ENCODE data around the gene TMEM119. TPM values are rescaled to one million over a fixed set of nuclear protein-coding genes. Genes with fewer than 3 reads are reported as not detected.

The TMEM119 gene
- total RNA-seq, 4 donors from 2014 or later: 0.24 to 10.9 (median 6.3) TPM

DNA sequence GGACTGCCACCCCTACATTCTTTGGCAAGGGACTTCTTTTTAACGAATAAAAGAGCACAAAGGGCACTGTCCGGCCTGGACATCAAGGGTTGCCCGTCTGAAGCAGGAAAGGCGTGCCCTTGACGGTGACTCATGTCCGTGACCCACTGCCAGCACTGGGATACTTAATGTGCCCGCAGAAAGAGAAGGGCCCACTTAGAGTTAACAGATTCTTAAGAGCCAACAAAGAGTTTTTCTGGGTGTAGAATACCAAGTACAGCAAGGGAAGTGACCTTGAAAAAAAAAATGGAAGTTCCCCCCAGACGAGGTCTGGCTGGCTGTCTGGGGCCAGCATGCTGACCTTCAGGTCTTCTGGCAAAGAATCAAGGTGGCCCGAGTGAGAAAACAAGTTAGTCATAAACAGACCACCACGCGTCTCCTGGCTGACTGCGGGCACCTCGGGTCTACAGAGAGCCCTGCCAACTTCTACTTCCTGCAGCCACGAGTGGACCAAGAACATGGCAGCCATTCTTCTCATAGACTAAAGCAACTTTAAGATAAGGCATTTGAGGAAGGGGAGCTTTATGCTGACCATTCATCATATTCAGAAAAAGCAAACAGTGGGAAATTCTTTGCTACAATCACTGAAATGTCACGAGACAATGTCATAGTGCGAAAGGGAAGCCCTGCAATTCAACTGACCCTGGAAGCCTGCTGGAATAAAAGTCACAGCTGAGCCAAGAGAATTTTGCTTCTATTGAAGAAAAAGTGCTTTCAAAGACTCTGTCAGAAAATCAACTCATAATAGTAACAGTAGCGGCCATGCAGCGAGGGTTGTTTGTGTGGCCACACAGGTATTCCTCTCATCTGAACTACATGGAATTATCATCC is 46.3 kb upstream of the TMEM119 start:
- Histone ChIP-seq H3K4me3 (no peak overlapping the region), H3K4me1 (peaks cover 15% of the 10 kb centered on the region), H3K27ac (peak overlapping the region; percentile 53), H3K36me3 (peaks cover 40% of the 10 kb centered on the region), H3K9me3 (no peaks in the 10 kb centered on the region), H3K27me3 (no peaks in the 10 kb centered on the region)
- WGBS: 65% methylated on average over 18 of the region's 18 CpGs
- TF ChIP-seq POLR2AphosphoS5 (IDR thresholded peaks at IDR 0.05) (peak in 1 of 3 donors; percentile 6), POLR2A (IDR thresholded peaks at IDR 0.05) (no peak)
- peak; percentile 53 to 78 for DNase-seq (ENCODE audit: low spot score in 2 of 2)

DNA sequence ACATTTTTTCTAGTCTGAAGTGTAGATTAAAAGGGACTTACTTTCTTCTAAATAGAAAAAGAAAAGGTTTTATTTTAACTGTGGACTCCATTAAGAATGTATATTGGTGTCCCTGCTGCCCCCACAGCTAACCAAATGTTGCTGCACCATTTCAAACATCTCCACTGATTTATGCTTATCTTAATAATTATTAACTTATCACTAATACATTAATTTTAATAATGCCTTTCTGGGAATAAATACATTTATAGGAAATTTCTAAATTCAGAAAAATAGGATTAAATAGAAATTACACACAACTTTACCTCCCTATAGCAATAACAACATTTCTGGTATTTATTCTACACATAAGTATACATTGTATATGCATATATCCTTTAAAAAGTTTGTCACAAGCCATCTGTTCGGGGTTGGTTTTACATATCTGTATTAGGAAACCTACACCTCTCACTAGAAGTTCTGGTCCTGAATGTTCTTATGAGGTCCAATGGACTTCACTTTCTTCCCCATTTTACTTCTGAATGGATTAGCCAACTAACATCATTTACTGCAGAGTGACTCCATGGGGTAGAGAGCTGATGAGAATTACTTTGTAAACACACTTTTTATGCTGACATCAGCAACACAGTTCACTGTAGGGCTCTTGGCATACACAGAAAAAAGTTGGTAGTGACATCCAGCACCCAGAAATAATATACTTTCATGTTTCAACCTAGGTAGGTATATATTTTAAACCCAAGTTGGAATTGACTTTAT is 45.2 kb upstream of the TMEM119 start:
- WGBS: 93% methylated on average over 1 of the region's 1 CpG
- H3K4me3 ChIP-seq: no peak overlapping the region
- no peaks in the 10 kb centered on the region for H3K9me3 ChIP-seq
- peaks cover 29% of the 10 kb centered on the region for H3K36me3 ChIP-seq
- no peak overlapping the region for H3K27ac ChIP-seq
- no peak for DNase-seq (ENCODE audit: low spot score in 2 of 2)
- H3K27me3 ChIP-seq: no peaks in the 10 kb centered on the region
- H3K4me1 ChIP-seq: peaks cover 26% of the 10 kb centered on the region
- TF ChIP-seq POLR2A (IDR thresholded peaks at IDR 0.05) (no peak), EP300 (IDR thresholded peaks at IDR 0.05) (no peak), POLR2AphosphoS5 (IDR thresholded peaks at IDR 0.05) (no peak), CTCF (IDR thresholded peaks at IDR 0.05) (no peak)

GRCh38 chr12:108642269-108642870 is 44.5 kb upstream of the TMEM119 start:
- Histone ChIP-seq H3K9me3 (no peaks in the 10 kb centered on the region), H3K27ac (no peak overlapping the region), H3K4me3 (no peak overlapping the region), H3K27me3 (no peaks in the 10 kb centered on the region), H3K36me3 (peaks cover 22% of the 10 kb centered on the region), H3K4me1 (peaks cover 31% of the 10 kb centered on the region)
- TF ChIP-seq EP300 (IDR thresholded peaks at IDR 0.05) (no peak), CTCF (IDR thresholded peaks at IDR 0.05) (no peak), POLR2A (IDR thresholded peaks at IDR 0.05) (no peak), POLR2AphosphoS5 (IDR thresholded peaks at IDR 0.05) (no peak)
- DNase-seq (ENCODE audit: low spot score in 2 of 2): peak; percentile 35 to 52
- WGBS: 81% methylated on average over 16 of the region's 16 CpGs

DNA sequence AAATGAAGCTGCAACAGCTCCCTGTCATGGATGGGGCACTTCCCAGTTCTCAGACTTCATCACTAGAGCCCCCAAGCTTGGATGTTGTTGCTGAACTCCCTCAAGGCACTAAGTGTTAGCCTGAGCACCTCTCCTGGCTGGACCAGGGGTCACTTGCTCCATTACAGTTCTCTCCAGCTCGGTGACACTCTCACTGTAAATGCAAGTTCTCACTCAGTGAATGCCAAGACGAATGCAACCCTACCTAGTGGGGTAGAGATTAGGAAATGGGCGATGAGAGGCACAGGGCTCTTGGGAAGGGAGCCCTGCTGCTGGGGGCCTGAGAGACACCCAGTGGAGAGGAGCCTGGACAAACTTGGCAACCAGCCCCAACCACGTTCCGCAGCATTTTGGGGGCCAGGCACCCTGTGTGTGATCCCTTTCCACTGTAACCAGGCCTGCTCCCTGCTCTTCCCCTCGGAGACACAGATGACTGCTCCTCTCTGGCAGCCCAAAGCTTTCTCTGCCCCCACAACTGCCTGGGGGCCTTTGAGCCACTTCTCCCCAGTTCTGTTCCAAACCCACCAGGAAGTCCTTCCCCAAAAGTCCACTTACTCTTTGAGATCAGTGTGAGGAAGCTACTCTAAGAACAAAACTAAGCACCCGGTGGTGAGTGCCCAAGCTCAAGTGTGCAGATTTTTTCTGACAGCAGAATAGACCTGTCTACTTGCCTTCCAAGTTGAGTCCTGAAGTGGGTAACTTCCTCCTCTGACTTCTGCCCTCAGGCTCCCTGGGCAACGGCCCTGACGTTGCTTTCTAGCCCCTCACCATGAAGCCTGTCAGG is 43.8 kb upstream of the TMEM119 start:
- Histone ChIP-seq H3K4me1 (peaks cover 32% of the 10 kb centered on the region), H3K4me3 (no peak overlapping the region), H3K9me3 (no peaks in the 10 kb centered on the region), H3K36me3 (peaks cover 15% of the 10 kb centered on the region), H3K27me3 (no peaks in the 10 kb centered on the region), H3K27ac (no peak overlapping the region)
- TF ChIP-seq POLR2A (IDR thresholded peaks at IDR 0.05): no peak
- TF ChIP-seq POLR2AphosphoS5 (IDR thresholded peaks at IDR 0.05): no peak
- no peak for TF ChIP-seq CTCF (IDR thresholded peaks at IDR 0.05)
- no peak for TF ChIP-seq EP300 (IDR thresholded peaks at IDR 0.05)
- WGBS: 54% methylated on average over 9 of the region's 9 CpGs
- peak; percentile 59 to 68 for DNase-seq (ENCODE audit: low spot score in 2 of 2)

DNA sequence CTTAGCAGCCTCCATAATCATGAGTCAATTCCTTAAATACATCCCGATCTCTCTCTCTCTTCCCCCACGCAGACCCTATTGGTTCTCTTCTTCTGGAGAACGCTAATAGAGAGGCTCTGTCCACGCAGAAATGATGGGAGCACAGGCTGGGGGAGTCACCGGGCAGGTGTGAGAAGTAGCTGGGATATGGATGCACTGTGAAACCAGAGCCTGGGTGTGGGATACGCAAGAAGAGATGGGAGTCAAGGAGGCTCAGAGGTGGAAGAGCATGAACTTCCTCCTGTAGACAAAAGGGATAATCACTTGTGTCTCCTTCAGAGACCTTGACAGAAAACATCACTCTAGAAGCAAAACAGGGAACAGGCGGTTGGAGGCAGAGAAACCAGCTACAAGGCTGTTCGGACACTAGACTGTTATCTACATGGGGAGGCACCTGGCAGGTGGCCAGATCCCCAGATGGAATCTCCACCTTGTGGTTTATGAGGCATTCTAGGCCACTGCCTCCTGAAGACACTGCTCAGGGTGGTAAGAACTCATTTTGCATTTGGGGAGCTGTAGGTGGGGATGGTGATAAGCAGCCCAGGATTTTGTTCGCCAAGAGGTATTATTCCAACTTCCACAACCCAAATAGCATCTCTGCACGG is 43.0 kb upstream of the TMEM119 start:
- Histone ChIP-seq H3K27ac (no peak overlapping the region), H3K36me3 (peaks cover 7% of the 10 kb centered on the region), H3K9me3 (no peaks in the 10 kb centered on the region), H3K4me3 (no peak overlapping the region), H3K4me1 (peaks cover 33% of the 10 kb centered on the region), H3K27me3 (no peaks in the 10 kb centered on the region)
- 77% methylated on average over 9 of the region's 10 CpGs for WGBS
- peak; percentile 72 to 77 for DNase-seq (ENCODE audit: low spot score in 2 of 2)
- no peak for TF ChIP-seq POLR2AphosphoS5 (IDR thresholded peaks at IDR 0.05)
- TF ChIP-seq POLR2A (IDR thresholded peaks at IDR 0.05): no peak
- TF ChIP-seq EP300 (IDR thresholded peaks at IDR 0.05): no peak
